H54 (cell line): Measurements from ENCODE around the gene MSX1.

Experiments
- DNase-seq: peaks from one replicate; pipeline ENCODE4 v3.0.0; 2011; ENCODE audit warnings: low spot score, mixed read lengths; ENCODE audit not compliant: insufficient read length
- FAIRE-seq: peaks from 3 replicates; lab custom pipeline; 2011; peaks lifted over from hg19 to GRCh38; lab: Jason Lieb, UNC
- POLR2A ChIP-seq: IDR thresholded peaks from 2 replicates; pipeline ENCODE4 v1.6.1; 2011; ENCODE audit warnings: low read depth, mild to moderate bottlenecking, low read length

The MSX1 gene

DNA sequence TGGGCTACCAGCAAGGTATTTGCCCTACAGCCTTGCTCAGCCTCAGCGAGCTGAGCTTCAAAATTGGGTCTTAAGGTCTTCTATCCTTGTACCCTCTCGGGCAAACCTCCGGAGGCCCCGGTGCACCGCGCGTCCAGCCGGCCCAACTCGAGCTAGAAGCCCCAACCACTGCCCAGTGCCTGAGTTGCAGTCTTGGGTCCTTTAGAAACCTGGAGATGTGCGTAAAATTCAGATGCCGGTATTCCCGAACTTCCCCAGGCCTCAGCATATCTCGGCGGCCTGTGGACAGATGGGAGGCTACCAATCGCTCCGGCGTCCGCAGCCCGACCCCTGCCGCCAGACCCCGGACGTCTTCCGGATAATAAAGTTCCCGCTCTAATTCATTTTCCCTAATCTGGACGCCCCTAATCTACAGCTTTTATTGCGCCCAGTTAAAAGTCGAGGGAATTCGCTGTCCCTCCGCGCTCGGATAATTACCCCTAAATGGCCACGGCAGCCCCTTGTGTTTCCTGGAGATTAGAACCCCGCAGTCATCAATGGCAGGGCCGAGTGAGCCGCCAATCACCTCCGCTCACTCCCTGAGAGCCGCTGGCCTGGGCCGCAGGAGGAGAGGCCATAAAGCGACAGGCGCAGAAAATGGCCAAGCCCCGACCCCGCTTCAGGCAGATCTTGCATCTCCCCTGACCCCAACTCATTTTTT is 1.5 kb upstream of the MSX1 start:
- no peak for DNase-seq
- TF ChIP-seq POLR2A = no peak
- FAIRE-seq = no peak

DNA sequence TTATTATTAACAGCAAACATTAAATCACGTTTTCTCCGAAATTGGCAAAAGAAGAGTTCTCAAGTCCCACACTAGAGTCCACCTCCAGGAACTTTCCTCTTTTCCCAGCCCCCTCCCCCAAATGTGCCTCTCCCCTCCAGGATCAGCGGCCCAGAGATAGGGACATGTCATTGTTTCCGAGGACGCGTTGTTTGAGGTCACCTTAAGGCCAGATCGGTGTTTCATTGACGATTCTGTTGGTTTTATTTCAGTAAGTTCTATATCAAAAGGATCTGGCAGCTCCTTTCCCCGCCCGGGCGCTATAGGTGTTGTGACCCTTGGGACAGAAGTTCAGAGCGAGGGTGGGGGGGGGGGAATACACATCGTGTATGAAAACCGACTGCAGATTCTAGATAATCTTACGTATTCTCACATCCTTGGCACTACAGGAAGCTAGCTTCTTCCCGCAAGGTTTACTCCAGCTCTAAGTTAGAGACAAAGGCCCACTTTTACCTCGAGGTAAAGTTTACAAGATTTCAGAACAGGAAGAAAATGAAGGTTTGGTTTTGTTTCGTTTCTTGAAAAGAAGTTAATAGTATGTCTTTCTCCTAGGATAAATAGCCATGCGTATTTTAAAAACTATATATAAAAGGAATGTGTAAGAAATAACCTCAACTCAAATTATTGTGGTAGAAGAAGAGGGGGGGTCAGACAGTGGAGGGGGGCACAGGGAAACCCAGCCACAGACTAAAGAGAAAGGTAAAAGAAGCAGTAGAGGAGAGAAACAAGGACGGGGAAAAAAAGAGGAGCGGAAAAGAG is 739 bp upstream of the MSX1 start:
- FAIRE-seq = no peak
- DNase-seq = no peak
- no peak for TF ChIP-seq POLR2A

DNA sequence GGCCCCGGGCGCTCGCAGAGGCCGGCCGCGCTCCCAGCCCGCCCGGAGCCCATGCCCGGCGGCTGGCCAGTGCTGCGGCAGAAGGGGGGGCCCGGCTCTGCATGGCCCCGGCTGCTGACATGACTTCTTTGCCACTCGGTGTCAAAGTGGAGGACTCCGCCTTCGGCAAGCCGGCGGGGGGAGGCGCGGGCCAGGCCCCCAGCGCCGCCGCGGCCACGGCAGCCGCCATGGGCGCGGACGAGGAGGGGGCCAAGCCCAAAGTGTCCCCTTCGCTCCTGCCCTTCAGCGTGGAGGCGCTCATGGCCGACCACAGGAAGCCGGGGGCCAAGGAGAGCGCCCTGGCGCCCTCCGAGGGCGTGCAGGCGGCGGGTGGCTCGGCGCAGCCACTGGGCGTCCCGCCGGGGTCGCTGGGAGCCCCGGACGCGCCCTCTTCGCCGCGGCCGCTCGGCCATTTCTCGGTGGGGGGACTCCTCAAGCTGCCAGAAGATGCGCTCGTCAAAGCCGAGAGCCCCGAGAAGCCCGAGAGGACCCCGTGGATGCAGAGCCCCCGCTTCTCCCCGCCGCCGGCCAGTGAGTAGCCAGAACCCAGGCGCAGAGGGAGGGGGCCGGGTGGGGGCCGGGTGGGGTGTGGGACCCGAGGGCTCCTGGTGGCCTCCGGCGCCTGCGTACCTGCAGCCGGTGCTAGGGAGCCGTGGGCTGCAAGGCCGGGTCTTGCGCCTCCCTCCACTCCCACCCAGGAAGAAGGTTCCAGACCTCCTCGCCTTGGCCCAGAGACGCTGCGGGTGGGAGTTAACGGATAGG is 534 bp downstream of the MSX1 start:
- FAIRE-seq (no peak), DNase-seq (peak; percentile 37)
- TF ChIP-seq POLR2A = no peak

DNA sequence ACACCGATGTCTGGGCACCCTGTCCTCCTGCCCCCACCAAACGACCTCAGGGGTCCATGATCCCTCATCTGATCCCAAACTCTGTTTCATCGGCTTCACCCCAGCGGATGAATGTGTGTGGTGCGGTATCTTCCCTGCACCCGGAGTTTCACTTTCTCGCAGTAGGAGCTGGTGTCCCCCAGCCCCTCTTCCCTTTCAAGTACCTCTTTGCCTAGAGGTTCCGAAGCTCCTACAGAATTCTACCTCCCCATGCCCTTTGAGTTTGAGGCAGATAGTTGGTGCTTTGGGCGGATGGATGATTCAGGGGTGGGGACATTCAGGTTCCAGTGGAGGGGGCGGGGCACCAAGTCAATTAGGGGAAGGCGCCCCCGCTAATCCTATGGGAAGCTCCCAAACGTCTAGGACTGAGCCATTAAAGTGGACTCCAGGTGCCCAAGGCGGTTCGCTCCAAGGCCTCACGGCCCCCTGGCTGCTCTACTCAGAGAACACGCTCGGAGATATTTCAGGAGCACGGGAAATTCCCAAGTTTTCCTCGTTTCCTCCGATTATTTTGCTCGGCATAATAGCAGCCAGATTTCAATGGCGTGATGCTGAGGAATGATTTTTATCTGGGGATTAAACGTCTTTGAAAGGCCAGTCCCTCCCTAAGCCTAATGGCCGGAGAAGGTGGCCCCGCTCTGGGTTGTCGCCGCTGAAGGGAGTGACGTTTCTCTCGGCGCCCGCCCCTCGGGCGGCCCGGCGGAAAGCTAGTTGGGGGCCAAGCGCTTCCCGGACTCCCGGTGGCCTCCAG is 1.3 kb downstream of the MSX1 start:
- DNase-seq (peak; percentile 84), FAIRE-seq (no peak)
- no peak for TF ChIP-seq POLR2A

DNA sequence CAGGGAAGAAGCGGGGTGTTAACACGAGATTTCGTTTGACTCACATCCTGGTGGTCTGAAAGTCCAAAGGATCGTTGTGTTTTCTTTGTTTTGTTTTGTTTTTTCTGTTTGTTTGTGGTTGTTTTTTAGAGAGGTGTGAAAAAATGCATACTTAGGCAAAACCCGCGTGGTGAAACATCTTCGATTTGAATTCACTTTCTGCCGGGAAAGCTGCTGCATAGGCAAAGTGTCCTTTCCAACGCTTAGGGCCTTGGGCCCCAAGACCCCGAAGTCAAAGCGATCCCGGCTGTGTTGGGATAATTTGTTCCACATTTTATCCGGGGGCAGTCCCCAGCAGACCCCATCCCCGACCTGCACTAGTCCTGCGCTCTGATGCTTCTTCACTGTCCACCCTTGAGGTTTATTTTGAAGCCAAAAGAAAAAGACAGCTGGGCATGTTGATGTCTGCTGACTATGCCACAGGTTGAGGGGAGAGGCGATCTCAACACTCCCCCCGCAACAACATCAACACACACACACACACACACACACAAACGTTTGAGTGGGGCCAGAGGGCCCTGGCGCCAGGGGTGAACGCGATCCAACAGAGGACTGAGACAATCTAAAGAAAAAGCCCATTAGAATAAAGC is 2.0 kb downstream of the MSX1 start:
- DNase-seq = no peak
- no peak for FAIRE-seq
- TF ChIP-seq POLR2A = no peak

DNA sequence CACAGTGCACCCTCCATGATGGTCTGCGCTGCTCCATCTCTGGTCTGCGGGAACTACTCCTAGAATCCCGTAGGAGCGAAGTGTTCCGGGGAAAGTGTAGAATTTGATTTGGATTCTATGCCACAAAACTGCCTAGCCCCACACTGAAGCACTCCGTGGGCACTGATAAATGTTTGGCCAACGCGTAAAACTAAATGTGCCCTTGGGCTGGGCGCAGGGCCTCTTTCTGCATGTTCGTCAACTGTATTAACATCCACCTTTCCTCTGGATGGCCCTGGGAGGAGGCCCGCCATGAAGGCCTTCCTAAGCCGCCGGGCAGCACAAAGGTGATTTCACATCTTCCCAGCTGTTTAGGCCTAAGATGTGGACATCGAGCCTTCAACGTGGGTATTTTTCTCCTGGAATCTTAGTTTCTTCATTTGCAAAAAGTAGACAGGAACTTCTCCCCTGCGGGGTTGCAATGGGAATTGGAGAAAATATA is 2.6 kb downstream of the MSX1 start:
- no peak for FAIRE-seq
- no peak for TF ChIP-seq POLR2A
- no peak for DNase-seq

DNA sequence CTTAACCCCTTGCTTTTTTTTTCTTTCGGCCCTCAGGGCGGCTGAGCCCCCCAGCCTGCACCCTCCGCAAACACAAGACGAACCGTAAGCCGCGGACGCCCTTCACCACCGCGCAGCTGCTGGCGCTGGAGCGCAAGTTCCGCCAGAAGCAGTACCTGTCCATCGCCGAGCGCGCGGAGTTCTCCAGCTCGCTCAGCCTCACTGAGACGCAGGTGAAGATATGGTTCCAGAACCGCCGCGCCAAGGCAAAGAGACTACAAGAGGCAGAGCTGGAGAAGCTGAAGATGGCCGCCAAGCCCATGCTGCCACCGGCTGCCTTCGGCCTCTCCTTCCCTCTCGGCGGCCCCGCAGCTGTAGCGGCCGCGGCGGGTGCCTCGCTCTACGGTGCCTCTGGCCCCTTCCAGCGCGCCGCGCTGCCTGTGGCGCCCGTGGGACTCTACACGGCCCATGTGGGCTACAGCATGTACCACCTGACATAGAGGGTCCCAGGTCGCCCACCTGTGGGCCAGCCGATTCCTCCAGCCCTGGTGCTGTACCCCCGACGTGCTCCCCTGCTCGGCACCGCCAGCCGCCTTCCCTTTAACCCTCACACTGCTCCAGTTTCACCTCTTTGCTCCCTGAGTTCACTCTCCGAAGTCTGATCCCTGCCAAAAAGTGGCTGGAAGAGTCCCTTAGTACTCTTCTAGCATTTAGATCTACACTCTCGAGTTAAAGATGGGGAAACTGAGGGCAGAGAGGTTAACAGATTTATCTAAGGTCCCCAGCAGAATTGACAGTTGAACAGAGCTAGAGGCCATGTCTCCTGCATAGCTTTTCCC is 3.4 kb downstream of the MSX1 start:
- DNase-seq = no peak
- no peak for TF ChIP-seq POLR2A
- no peak for FAIRE-seq

DNA sequence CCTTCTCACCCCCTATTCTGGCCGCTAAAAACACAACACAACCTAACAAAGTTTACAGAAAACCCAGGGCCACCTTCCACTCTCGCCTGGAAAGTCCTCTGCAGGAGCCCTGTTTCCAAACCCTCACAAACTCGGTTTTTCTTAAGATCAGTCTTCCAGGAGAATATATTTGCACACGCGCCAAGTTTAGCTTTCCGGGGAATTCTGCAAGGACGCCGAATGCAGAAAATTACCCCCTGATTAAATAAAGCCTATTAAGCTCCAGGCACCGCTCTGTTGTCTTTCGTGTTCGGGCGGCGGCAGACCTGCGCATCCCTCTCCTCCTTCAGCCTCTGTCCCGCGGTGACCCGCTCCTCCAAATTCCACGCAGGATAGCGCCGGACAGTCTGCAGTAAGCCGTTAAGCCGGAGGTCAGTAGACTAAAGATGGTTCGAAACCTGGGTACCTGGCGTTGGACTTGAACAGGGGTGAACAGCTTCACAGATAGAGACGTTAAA is 5.0 kb downstream of the MSX1 start:
- no peak for TF ChIP-seq POLR2A
- FAIRE-seq = no peak
- no peak for DNase-seq

DNA sequence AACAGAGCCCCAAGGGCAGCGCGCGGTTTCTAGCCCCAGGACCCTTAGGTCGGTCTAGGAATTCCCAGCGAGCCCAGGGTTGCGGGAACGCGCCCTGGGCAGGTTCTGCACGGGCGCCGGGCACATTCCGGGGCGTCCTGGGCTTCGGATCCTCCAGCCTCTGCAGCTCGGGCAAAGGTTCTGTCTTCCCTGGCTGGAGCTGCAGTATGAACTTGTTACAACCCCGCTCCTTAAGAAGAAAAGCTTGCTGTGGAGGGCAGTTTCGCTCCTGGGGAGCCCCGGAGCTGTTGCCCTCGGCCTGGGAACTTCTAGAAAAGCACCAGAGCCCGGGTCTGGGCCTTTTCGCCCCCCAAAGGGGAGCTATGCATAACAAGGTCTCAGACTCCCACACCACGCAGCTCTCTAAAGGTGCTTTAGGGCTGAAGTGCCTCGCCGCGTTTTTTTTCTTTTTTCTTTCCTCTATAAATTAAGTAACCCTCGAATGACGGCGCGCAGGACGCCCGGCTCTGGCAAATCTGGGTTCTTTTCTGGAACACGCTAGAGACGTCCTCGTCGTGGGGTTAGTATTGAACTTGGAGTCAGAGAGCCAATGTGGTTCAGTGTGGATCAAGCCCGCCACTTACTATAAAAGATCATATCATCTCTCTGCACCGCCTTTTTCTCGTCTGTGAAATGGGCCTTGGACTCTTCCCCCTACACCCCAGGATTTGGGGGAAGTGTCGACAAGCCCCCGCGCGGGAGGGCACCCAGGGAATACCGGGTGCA is 5.7 kb downstream of the MSX1 start:
- no peak for TF ChIP-seq POLR2A
- DNase-seq = no peak
- no peak for FAIRE-seq

DNA sequence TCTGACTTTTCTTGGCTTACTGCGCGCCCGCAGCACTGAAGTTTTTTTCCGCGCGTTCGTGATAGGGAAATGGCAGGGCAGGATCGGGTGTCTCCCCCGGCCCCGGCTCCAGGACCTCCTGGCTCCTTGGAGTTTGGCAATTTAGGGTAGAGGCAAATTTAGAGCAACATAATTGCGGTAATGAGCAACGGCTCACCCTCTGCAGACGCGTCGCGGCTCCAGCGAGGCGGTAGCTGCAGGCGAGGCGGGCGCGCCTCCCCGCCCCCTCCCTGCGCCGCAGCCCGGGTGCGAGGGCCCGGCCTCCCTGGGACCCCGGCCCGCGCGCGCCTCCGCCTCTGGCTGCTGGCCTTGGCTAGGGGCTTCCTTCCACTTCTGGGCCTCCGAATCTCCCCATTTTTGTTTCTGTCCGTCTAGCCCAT is 6.2 kb downstream of the MSX1 start:
- no peak for TF ChIP-seq POLR2A
- no peak for FAIRE-seq
- DNase-seq = no peak
